Tibial nerve (tissue), 4 donors: ENCODE results near the gene C18orf32. TPM values are rescaled to one million over a fixed set of nuclear protein-coding genes. Genes with fewer than 3 reads are reported as not detected.

ENCODE experiments used
- DNase-seq, 2 donors: peaks; one replicate each; pipeline ENCODE4 v3.0.0-alpha.2; 2019; ENCODE audit warnings: low spot score in 2 of 2
- H3K27ac ChIP-seq, 4 donors: fragments of 200-600 bp; sonication (generic) in 3 of 4; one replicate each; pipeline ENCODE4 v1.5.1; 2017 to 2019; ENCODE audit warnings: mild to moderate bottlenecking in 1 of 4
- H3K27me3 ChIP-seq, 2 donors: fragments of 200-600 bp; sonication (generic) in 1 of 2; one replicate each; pipeline versions ENCODE4 v1.5.1 to v1.6.0; 2017 to 2019
- H3K36me3 ChIP-seq, 3 donors: fragments of 200-600 bp; sonication (generic); one replicate each; pipeline ENCODE4 v1.5.1; 2018 to 2019
- H3K4me1 ChIP-seq, 4 donors: fragments of 200-600 bp; sonication (generic) in 3 of 4; one replicate each; pipeline ENCODE4 v1.5.1; 2017 to 2019
- H3K4me3 ChIP-seq, 4 donors: fragments of 200-600 bp; sonication (generic) in 3 of 4; one replicate each; pipeline ENCODE4 v1.5.1; 2017 to 2019; ENCODE audit warnings: mild to moderate bottlenecking in 1 of 4, moderate library complexity in 1 of 4
- H3K9me3 ChIP-seq, 4 donors: fragments of 200-600 bp; sonication (generic) in 3 of 4; one replicate each; pipeline ENCODE4 v1.5.1; 2017 to 2019
- EP300 ChIP-seq, 2 donors: sonication (generic); formaldehyde crosslinking; IDR thresholded peaks; one replicate each; pipeline ENCODE4 v1.6.1; 2017; ENCODE audit warnings: antibody characterized with exemption in 2 of 2, mild to moderate bottlenecking in 1 of 2
- POLR2A ChIP-seq, 2 donors: fragments of 450-650 bp; IDR thresholded peaks; one replicate each; pipeline ENCODE4 v1.6.1; 2017; ENCODE audit warnings: antibody characterized with exemption in 2 of 2, mild to moderate bottlenecking in 2 of 2, moderate library complexity in 2 of 2
- WGBS, 2 donors: methylation state at CpG; one replicate each; pipeline ENCODE4 v1.1.5; 2018; 5-methylcytosine and 5-hydroxymethylcytosine counted together
- total RNA-seq, 4 donors: library from RNA; depleted of rRNA; stranded (reverse); fragments of >200 nt; gene quantifications; one replicate each; pipeline ENCODE4 v1.1.0, GENCODE V29; 2016
- TF ChIP-seq, protein P1 (sequence below), 5 experiments: fragments of 200-600 bp in 3 of 5; fragments of 450-650 bp in 2 of 5; sonication (generic) in 3 of 5; IDR thresholded peaks; one replicate each; pipeline ENCODE4 v1.5.1; 2016 to 2019; ENCODE audit warnings: antibody characterized with exemption in 5 of 5, mild to moderate bottlenecking in 3 of 5, moderate library complexity in 2 of 5

The C18orf32 gene
- total RNA-seq, 4 donors from 2014 or later, result 22.2 to 38.5 (median 26.7) TPM

DNA sequence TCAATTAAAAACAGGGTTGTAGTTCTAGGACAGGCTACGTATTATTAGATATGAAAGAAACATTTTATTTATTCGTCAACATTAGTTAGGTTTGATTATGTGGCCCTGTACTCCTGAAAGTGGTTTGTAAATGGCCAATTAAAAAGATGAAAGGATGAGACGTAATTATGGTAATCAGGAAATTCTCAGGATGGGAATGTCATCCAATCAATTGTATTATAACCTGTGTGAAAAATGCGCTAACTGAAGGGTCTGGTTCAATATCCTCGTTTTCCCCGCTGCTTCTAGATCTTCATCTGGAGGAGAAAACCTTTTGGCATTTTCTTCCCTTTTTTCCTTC is 5.6 kb upstream of the C18orf32 start:
- Histone ChIP-seq H3K4me1 (peaks cover 0 to 32% (median 7%) of the 10 kb centered on the region in 4 donors), H3K27ac (no peak overlapping the region), H3K36me3 (peaks cover 0 to 31% (median 0%) of the 10 kb centered on the region in 3 donors), H3K9me3 (no peaks in the 10 kb centered on the region), H3K4me3 (peak overlapping the region in 1 of 4 donors; percentile 73), H3K27me3 (no peaks in the 10 kb centered on the region)
- TF ChIP-seq EP300 (IDR thresholded peaks at IDR 0.05), result no peak
- TF ChIP-seq, protein P1, sequence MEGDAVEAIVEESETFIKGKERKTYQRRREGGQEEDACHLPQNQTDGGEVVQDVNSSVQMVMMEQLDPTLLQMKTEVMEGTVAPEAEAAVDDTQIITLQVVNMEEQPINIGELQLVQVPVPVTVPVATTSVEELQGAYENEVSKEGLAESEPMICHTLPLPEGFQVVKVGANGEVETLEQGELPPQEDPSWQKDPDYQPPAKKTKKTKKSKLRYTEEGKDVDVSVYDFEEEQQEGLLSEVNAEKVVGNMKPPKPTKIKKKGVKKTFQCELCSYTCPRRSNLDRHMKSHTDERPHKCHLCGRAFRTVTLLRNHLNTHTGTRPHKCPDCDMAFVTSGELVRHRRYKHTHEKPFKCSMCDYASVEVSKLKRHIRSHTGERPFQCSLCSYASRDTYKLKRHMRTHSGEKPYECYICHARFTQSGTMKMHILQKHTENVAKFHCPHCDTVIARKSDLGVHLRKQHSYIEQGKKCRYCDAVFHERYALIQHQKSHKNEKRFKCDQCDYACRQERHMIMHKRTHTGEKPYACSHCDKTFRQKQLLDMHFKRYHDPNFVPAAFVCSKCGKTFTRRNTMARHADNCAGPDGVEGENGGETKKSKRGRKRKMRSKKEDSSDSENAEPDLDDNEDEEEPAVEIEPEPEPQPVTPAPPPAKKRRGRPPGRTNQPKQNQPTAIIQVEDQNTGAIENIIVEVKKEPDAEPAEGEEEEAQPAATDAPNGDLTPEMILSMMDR (IDR thresholded peaks at IDR 0.05), result no peak
- TF ChIP-seq POLR2A (IDR thresholded peaks at IDR 0.05), result no peak
- WGBS, 2 donors, result 50 to 56% methylated on average over 6 of the region's 6 CpGs
- DNase-seq, result no peak

DNA sequence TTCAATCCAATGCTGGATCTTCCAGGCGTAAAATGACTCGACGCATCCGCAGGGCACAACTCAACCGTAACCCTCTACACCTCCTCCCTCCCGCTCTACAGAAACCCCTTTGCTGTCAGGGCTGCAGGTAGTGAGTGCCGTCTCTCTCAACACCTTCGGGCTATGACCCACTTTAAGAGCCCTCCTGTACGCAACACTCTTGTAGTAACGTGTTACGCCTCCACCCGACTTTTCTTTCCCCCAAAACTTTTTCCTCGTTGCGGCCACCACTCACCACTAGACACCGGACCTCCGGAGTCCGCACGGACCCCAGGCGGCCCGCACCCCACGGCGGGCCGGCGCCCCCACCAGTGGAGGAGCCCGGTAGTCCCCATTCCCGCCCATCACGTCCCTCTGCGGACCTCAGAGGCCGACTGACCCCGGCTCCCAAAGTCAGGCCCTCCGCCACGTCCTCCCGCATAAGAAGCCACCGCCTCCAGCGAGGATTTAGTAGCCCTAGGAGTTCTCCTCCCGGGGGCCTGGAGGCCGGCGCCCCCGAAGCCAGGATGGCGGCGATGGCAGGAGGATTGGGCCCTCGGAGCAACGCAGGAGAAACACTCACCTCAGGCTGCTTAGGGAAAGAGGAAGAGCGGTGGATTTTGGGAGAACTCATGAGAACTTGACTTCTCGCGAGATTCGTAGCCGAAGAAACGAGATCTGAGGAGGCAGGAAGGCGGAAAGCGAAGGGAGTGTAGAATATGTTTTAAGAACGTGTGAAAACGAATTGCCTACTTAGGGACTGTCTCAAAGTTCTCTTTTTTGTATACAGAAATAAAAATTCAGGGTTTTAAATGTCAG is 5.0 kb upstream of the C18orf32 start, which contains the start of gene RPL17:
TSS of gene RPL17 (minus strand) at position 609 of the 837 bp plus-strand sequence.
- Histone ChIP-seq H3K27me3 (no peaks in the 10 kb centered on the region), H3K4me1 (peaks cover 0 to 34% (median 8%) of the 10 kb centered on the region in 4 donors), H3K9me3 (no peaks in the 10 kb centered on the region), H3K36me3 (peaks cover 0 to 31% (median 0%) of the 10 kb centered on the region in 3 donors), H3K27ac (peak within 1 kb of the TSS; percentile 63 to 95 (median 90)), H3K4me3 (peak within 1 kb of the TSS; percentile 72 to 93 (median 74))
- WGBS, 2 donors, result 1 to 2% methylated on average over 53 of the region's 53 CpGs
- TF ChIP-seq, protein P1 (IDR thresholded peaks at IDR 0.05), result no peak
- TF ChIP-seq EP300 (IDR thresholded peaks at IDR 0.05), result peak; percentile 45 to 99
- TF ChIP-seq POLR2A (IDR thresholded peaks at IDR 0.05), result peak; percentile 90 to 95
- DNase-seq, result peak; percentile 87 to 97

DNA sequence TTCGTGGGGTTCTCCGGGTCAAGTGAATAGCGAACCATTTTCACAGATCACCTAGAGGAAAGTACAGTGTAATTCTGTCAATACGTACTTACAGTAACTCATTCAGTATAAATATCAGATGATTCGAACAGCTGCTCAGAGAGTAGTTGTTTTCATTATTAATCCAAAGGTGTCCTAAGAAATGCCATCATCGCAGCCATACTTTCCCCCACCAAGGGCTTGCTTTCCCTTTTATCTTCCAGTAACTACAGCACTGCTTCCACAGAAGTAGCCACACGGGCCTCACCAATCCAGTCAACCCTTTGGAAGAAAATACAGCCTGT is 4.5 kb upstream of the C18orf32 start:
- Histone ChIP-seq H3K27me3 (no peaks in the 10 kb centered on the region), H3K9me3 (no peaks in the 10 kb centered on the region), H3K4me3 (peak overlapping the region; percentile 72 to 93 (median 74)), H3K27ac (peak overlapping the region; percentile 63 to 95 (median 90)), H3K36me3 (peaks cover 0 to 31% (median 0%) of the 10 kb centered on the region in 3 donors), H3K4me1 (peaks cover 0 to 34% (median 8%) of the 10 kb centered on the region in 4 donors)
- TF ChIP-seq EP300 (IDR thresholded peaks at IDR 0.05) (no peak), POLR2A (IDR thresholded peaks at IDR 0.05) (no peak)
- TF ChIP-seq, protein P1 (IDR thresholded peaks at IDR 0.05), result no peak
- no peak for DNase-seq
- 15 to 21% methylated on average over 7 of the region's 7 CpGs for WGBS, 2 donors

DNA sequence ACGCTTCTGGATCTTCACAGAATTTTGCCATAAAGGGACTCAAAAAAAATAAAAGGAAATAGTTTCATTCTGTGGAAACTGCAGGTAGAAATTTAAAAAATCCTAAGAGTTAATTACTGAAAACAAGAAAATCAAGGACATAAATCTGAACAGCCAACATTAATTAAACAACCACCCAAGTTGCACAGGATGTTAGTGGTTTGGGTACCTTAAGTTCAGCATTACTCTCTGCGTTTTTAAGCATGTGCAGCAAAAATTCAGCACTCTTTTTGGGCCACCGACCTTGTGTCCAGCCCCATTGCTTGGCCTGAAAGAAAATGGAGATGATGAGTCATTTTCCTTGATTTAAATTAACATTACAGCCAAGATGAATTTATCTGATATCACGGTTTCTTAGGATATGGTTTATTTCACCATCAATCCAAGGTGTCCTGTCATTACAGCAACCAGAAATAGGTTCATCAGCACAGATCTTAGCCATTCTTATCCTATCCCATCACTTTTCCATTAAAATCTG is 3.3 kb upstream of the C18orf32 start:
- Histone ChIP-seq H3K27ac (peak overlapping the region in 1 of 4 donors; percentile 4), H3K9me3 (no peaks in the 10 kb centered on the region)

More for the DNA sequence above, 3.3 kb upstream of the C18orf32 start:
- TF ChIP-seq EP300 (IDR thresholded peaks at IDR 0.05) (no peak), POLR2A (IDR thresholded peaks at IDR 0.05) (no peak)
- TF ChIP-seq, protein P1 (IDR thresholded peaks at IDR 0.05), result no peak
- WGBS, 2 donors, result 68 to 69% methylated on average over 4 of the region's 4 CpGs
- H3K27me3 ChIP-seq, result no peaks in the 10 kb centered on the region
- H3K4me3 ChIP-seq, result no peak overlapping the region
- peaks cover 0 to 31% (median 0%) of the 10 kb centered on the region in 3 donors for H3K36me3 ChIP-seq
- no peak for DNase-seq
- peaks cover 0 to 44% (median 16%) of the 10 kb centered on the region in 4 donors for H3K4me1 ChIP-seq
